A673 (cell line): ENCODE data around the gene HCST. TPM values are rescaled to one million over a fixed set of nuclear protein-coding genes. Genes with fewer than 3 reads are reported as not detected.

Experiments
- BruUV-seq: library from RNA; stranded (reverse); fragments of 400-500 nt; replicated peaks from 2 replicates; lab custom pipeline; 2021; lab: Mats Ljungman, UMichigan
- CTCF ChIA-PET: fragments of 300-600 bp; sonication (Branson Sonifier 250); formaldehyde crosslinking; loops from one replicate; lab custom pipeline; 2022; ENCODE audit warnings: antibody characterized with exemption; lab: Charles Lee
- POLR2A ChIA-PET: fragments of 300-600 bp; sonication (Branson Sonifier 250); formaldehyde crosslinking; loops from one replicate; lab custom pipeline; 2022; ENCODE audit warnings: antibody characterized with exemption; ENCODE audit not compliant: low non-redundant PET; lab: Charles Lee
- DNase-seq: peaks from one replicate; pipeline ENCODE4 v3.0.0-alpha.2; 2015; ENCODE audit warnings: low spot score
- H3K27ac ChIP-seq: fragments of 200-600 bp; sonication (generic); 2 replicates; pipeline ENCODE4 v1.5.1; 2016; ENCODE audit warnings: mixed run types, low read depth, mild to moderate bottlenecking, mixed read lengths, antibody characterized with exemption, low read length; ENCODE audit not compliant: poor library complexity, severe bottlenecking
- H3K27me3 ChIP-seq: fragments of 200-600 bp; sonication (generic); replicated peaks from 2 replicates; pipeline ENCODE4 v1.6.1; 2017; ENCODE audit warnings: mixed run types, low read depth, mild to moderate bottlenecking, mixed read lengths, antibody characterized with exemption, low read length; ENCODE audit not compliant: insufficient read depth, poor library complexity
- H3K36me3 ChIP-seq: fragments of 200-600 bp; sonication (generic); 2 replicates; pipeline ENCODE4 v1.6.1; 2016; ENCODE audit warnings: mixed run types, mild to moderate bottlenecking, mixed read lengths, antibody characterized with exemption, low read length; ENCODE audit not compliant: insufficient read depth, poor library complexity, severe bottlenecking
- H3K4me1 ChIP-seq: fragments of 200-600 bp; sonication (generic); 2 replicates; pipeline ENCODE4 v1.6.1; 2017; ENCODE audit warnings: mixed run types, mild to moderate bottlenecking, mixed read lengths, antibody characterized with exemption, low read length; ENCODE audit not compliant: insufficient read depth, poor library complexity, severe bottlenecking
- H3K4me3 ChIP-seq: fragments of 200-600 bp; sonication (generic); 2 replicates; pipeline ENCODE4 v1.5.1; 2016; ENCODE audit warnings: low read depth, mixed run types, mild to moderate bottlenecking, mixed read lengths, low read length; ENCODE audit not compliant: poor library complexity, severe bottlenecking
- H3K9me3 ChIP-seq: fragments of 200-600 bp; sonication (generic); 2 replicates; pipeline ENCODE4 v1.6.1; 2016; ENCODE audit warnings: mixed run types, low read depth, mild to moderate bottlenecking, mixed read lengths, antibody characterized with exemption, low read length; ENCODE audit not compliant: poor library complexity, severe bottlenecking
- CTCF ChIP-seq: fragments of 300-800, 200-600 bp; sonication (generic); conservative IDR thresholded peaks from 2 replicates; pipeline ENCODE4 v1.5.1; 2017; ENCODE audit warnings: low read depth, mild to moderate bottlenecking, antibody characterized with exemption, low read length, moderate library complexity, mixed read lengths
- EZH2 ChIP-seq: fragments of 200-600 bp; sonication (generic); IDR thresholded peaks from 2 replicates; pipeline ENCODE4 v1.6.1; 2017; ENCODE audit warnings: borderline replicate concordance, low read depth, mild to moderate bottlenecking, mixed read lengths, antibody characterized with exemption, low read length; ENCODE audit not compliant: poor library complexity, severe bottlenecking
- intact Hi-C: fragments of 100-400 bp; cut with micrococcal nuclease; formaldehyde crosslinking; loops from one replicate; pipeline ENCODE4 v1.10.0; 2022; ENCODE audit not compliant: unreplicated experiment
- total RNA-seq: library from RNA; stranded (reverse); gene quantifications from 2 replicates; pipeline ENCODE4 v1.2.3, GENCODE V29; 2021

HCST gene
- total RNA-seq, 1 experiment from 2014 or later: 4.2 TPM

DNA sequence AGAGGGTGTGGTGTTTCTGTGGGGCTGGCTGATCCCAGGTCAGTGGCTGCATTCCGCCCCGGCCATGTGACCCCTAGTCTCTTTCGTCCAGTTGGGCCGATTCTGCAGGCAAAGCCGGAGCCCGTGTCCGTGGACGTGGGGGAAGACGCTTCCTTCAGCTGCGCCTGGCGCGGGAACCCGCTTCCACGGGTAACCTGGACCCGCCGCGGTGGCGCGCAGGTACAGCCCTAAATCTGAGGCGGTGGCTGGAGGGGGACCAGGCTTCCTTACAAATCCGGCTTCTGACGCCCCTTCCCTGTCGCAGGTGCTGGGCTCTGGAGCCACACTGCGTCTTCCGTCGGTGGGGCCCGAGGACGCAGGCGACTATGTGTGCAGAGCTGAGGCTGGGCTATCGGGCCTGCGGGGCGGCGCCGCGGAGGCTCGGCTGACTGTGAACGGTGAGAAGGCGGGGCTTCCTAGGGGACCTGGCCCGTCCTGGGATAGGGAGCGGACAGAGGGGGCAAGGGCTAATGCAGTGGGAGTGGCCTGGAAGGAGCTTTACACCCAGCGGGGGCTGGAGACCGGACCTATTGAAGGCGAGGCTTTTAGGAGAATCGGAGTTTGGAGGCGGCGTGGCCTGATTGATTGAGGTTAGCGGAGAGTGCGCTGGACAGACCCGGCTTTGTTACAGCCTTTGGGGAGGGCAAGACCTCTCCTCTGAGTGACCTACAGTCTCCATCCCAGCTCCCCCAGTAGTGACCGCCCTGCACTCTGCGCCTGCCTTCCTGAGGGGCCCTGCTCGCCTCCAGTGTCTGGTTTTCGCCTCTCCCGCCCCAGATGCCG lies 41.3 kb upstream of the HCST start:
- no peak for TF ChIP-seq EZH2
- no peak for TF ChIP-seq CTCF
- no TSS peak for BruUV-seq
- DNase-seq: no peak
- CTCF ChIA-PET: no interaction called here
- H3K4me1 ChIP-seq: peaks cover 7% of the 10 kb centered on the region
- H3K36me3 ChIP-seq: no peaks in the 10 kb centered on the region
- no peak overlapping the region for H3K27ac ChIP-seq
- intact Hi-C loops: no loop called here
- H3K9me3 ChIP-seq: no peaks in the 10 kb centered on the region
- POLR2A ChIA-PET: no interaction called here
- H3K27me3 ChIP-seq: peaks cover 12% of the 10 kb centered on the region
- H3K4me3 ChIP-seq: no peak overlapping the region

DNA sequence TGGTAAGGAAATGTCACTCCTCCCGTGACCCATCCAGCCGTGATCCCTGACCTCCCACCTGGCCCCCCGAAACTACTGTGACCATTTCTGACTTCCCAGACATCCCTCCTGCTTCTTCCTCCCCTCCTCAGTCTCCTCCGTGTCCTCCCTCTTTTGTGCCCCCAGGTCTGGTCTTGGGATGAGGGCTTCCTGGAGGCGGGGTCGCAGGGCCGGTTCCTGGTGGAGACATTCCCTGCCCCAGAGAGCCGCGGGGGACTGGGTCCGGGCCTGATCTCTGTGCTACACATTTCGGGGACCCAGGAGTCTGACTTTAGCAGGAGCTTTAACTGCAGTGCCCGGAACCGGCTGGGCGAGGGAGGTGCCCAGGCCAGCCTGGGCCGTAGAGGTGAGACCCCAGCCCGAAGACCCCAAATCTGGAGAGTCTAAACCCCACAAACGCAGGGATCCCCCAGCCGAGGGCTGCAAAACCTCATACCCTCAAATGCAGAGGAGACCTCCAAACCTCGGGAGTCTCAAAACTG lies 40.6 kb upstream of the HCST start:
- CTCF ChIA-PET: no interaction called here
- no TSS peak for BruUV-seq
- Histone ChIP-seq H3K27me3 (peaks cover 10% of the 10 kb centered on the region), H3K9me3 (no peaks in the 10 kb centered on the region), H3K4me1 (no peaks in the 10 kb centered on the region), H3K27ac (no peak overlapping the region), H3K36me3 (no peaks in the 10 kb centered on the region), H3K4me3 (no peak overlapping the region)
- intact Hi-C loops: no loop called here
- no peak for DNase-seq
- TF ChIP-seq CTCF (no peak), EZH2 (no peak)
- POLR2A ChIA-PET: no interaction called here

DNA sequence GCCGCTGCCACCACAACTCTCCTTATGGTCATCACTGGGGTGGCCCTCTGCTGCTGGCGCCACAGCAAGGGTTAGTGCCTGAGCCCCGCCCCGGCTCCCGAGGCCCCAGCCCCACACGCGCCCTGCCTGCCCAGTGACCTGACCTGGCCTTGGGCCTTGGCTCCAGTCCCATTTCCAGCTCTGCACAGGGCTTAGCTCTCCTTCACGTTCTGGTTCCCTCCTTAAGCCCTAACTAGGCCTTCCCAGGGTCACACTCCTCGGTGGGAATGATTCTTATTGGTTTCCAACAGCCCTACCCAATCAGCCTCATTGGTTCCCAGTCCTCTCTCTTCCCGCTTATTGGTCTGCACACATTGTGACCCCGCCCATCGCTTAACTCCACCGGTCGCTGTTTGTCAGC lies 39.8 kb upstream of the HCST start:
- POLR2A ChIA-PET: no interaction called here
- TF ChIP-seq EZH2 (no peak), CTCF (no peak)
- no peaks in the 10 kb centered on the region for H3K36me3 ChIP-seq
- no peak overlapping the region for H3K4me3 ChIP-seq
- intact Hi-C loops: no loop called here
- CTCF ChIA-PET: no interaction called here
- BruUV-seq: no TSS peak
- DNase-seq: no peak
- H3K27me3 ChIP-seq: peaks cover 3% of the 10 kb centered on the region
- no peak overlapping the region for H3K27ac ChIP-seq
- H3K4me1 ChIP-seq: no peaks in the 10 kb centered on the region
- H3K9me3 ChIP-seq: no peaks in the 10 kb centered on the region
